SK-N-SH (cell line): ENCODE results near the gene PKD1.

Experiments used
- CTCF ChIP-seq: fragments of 200-600 bp; sonication (generic); IDR thresholded peaks from 2 replicates; pipeline ENCODE4 v1.6.1; 2017; ENCODE audit warnings: antibody characterized with exemption, mild to moderate bottlenecking, moderate library complexity
- EP300 ChIP-seq, 2 experiments: IDR thresholded peaks; 2 replicates each; pipeline versions ENCODE4 v1.4.0 to v1.6.1; 2012; ENCODE audit warnings: borderline replicate concordance in 1 of 2, low read depth in 1 of 2, low read length in 1 of 2
- EZH2phosphoT487 ChIP-seq: fragments of 200-600 bp; sonication (generic); IDR thresholded peaks from 2 replicates; pipeline ENCODE4 v1.6.1; 2017; ENCODE audit warnings: low read depth, mixed run types, mild to moderate bottlenecking, antibody characterized with exemption, moderate library complexity, borderline replicate concordance
- GABPA ChIP-seq: IDR thresholded peaks from 2 replicates; pipeline ENCODE4 v1.4.0; 2012; ENCODE audit warnings: low read depth, mild to moderate bottlenecking
- MXI1 ChIP-seq: IDR thresholded peaks from 2 replicates; pipeline ENCODE4 v1.6.1; 2012; ENCODE audit warnings: mild to moderate bottlenecking, low read depth, low read length, improper control_type of control experiment
- PBX3 ChIP-seq: IDR thresholded peaks from 2 replicates; pipeline ENCODE4; 2012
- POLR2AphosphoS5 ChIP-seq: IDR thresholded peaks from 2 replicates; pipeline ENCODE4 v1.6.1; 2012; ENCODE audit warnings: low read depth, low read length
- RAD21 ChIP-seq: IDR thresholded peaks from 2 replicates; pipeline ENCODE4 v1.6.1; 2012; ENCODE audit warnings: mild to moderate bottlenecking, low read length
- REST ChIP-seq: IDR thresholded peaks from 2 replicates; pipeline ENCODE4 v1.6.1; 2012; ENCODE audit warnings: mild to moderate bottlenecking, low read depth, low read length, moderate library complexity
- RFX5 ChIP-seq: IDR thresholded peaks from 2 replicates; pipeline ENCODE4 v1.6.1; 2012; ENCODE audit warnings: mild to moderate bottlenecking, improper control_type of control experiment, low read length
- SMC3 ChIP-seq: IDR thresholded peaks from 2 replicates; pipeline ENCODE4 v1.6.1; 2012; ENCODE audit warnings: low read depth, low read length, improper control_type of control experiment
- TAF1 ChIP-seq: IDR thresholded peaks from 2 replicates; pipeline ENCODE4 v1.6.1; 2012; ENCODE audit warnings: low read depth, mild to moderate bottlenecking, low read length, moderate library complexity, borderline replicate concordance
- TCF12 ChIP-seq: IDR thresholded peaks from 2 replicates; pipeline ENCODE4 v1.4.0; 2012
- TEAD4 ChIP-seq: IDR thresholded peaks from 2 replicates; pipeline ENCODE4 v1.4.0; 2012; ENCODE audit warnings: mild to moderate bottlenecking, borderline replicate concordance; ENCODE audit not compliant: insufficient read depth

- TF ChIP-seq CTCF (no peak), TCF12 (no peak), TEAD4 (no peak), REST (no peak), POLR2AphosphoS5 (no peak), RAD21 (no peak), MXI1 (no peak), EZH2phosphoT487 (no peak), TAF1 (no peak), SMC3 (no peak), RFX5 (no peak), EP300 (IDR thresholded peaks at IDR 0.05; ENCODE audit: borderline replicate concordance in 1 of 2, low read depth in 1 of 2, low read length in 1 of 2) (no peak), PBX3 (no peak), GABPA (no peak)
Observed at GRCh38 chr16:2158262-2158638, 22.6 kb upstream of the PKD1 start.
